Stomach (tissue), 9 donors: ENCODE results near the gene RABAC1. TPM values are rescaled to one million over a fixed set of nuclear protein-coding genes. Genes with fewer than 3 reads are reported as not detected.

ENCODE experiments used
- DNase-seq, 2 donors: peaks; one replicate each; pipeline versions ENCODE4 v3.0.0 to v3.0.0-alpha.2; 2013 to 2019
- H3K27ac ChIP-seq, 5 donors: fragments of 200-600 bp in 4 of 5; sonication (generic) in 4 of 5; one replicate each; pipeline ENCODE4 v1.5.1; 2013 to 2019; ENCODE audit warnings: mild to moderate bottlenecking in 1 of 5, moderate library complexity in 1 of 5
- H3K27me3 ChIP-seq, 3 donors: fragments of 200-600 bp; sonication (generic); one replicate each; pipeline ENCODE4 v1.5.1; 2017 to 2019; ENCODE audit warnings: mixed run types in 1 of 3
- H3K36me3 ChIP-seq, 4 donors: fragments of 200-600 bp; sonication (generic); 1 replicate in 3 of 4; 2 replicates in 1 of 4; pipeline ENCODE4 v1.5.1; 2016 to 2019
- H3K4me1 ChIP-seq, 4 donors: fragments of 200-600 bp; sonication (generic); one replicate each; pipeline ENCODE4 v1.5.1; 2016 to 2019
- H3K4me3 ChIP-seq, 4 donors: fragments of 200-600 bp; sonication (generic) in 3 of 4; one replicate each; pipeline ENCODE4 v1.5.1; 2016 to 2019; ENCODE audit warnings: mild to moderate bottlenecking in 1 of 4
- H3K9me3 ChIP-seq, 4 donors: fragments of 200-600 bp; sonication (generic); one replicate each; pipeline ENCODE4 v1.5.1; 2016 to 2019
- EP300 ChIP-seq: sonication (generic); formaldehyde crosslinking; IDR thresholded peaks from one replicate; pipeline ENCODE4 v1.6.1; 2017; ENCODE audit warnings: antibody characterized with exemption
- POLR2A ChIP-seq, 4 donors: fragments of 450-650 bp; IDR thresholded peaks; one replicate each; pipeline ENCODE4 v1.6.1; 2016; ENCODE audit warnings: antibody characterized with exemption in 4 of 4, control low read depth in 2 of 4, mild to moderate bottlenecking in 1 of 4, moderate library complexity in 1 of 4
- POLR2AphosphoS5 ChIP-seq, 3 donors: sonication (generic); formaldehyde crosslinking; IDR thresholded peaks; one replicate each; pipeline ENCODE4 v1.6.1; 2016; ENCODE audit warnings: antibody characterized with exemption in 3 of 3
- WGBS, 5 donors: extraction: QIAGEN DNeasy Blood & Tissue Kit in 3 of 5; methylation state at CpG; one replicate each; pipeline versions ENCODE4 v1.1.5 to v1.1.7; 2013 to 2018; 5-methylcytosine and 5-hydroxymethylcytosine counted together
- intact Hi-C: fragments of 100-400 bp; cut with DNase I; formaldehyde crosslinking; loops from one replicate; pipeline ENCODE4 v1.15.1; 2023; ENCODE audit warnings: low total_unique reads
- polyA plus RNA-seq, 3 donors: library from polyadenylated mRNA; stranded (reverse); fragments of 200-250 nt; gene quantifications; one replicate each; pipeline ENCODE4 v1.2.3, GENCODE V29; 2013
- total RNA-seq, 5 donors: library from RNA; depleted of rRNA; stranded (reverse); fragments of >200 nt; gene quantifications; one replicate each; pipeline versions ENCODE4 v1.1.0 to v1.2.3, GENCODE V29; 2014 to 2016
- TF ChIP-seq, protein P1 (sequence below), 7 experiments: fragments of 450-650 bp in 4 of 7; fragments of 200-600 bp in 3 of 7; sonication (generic) in 3 of 7; IDR thresholded peaks; one replicate each; pipeline ENCODE4 v1.5.1; 2016 to 2019; ENCODE audit warnings: antibody characterized with exemption in 7 of 7, control low read depth in 2 of 7, mild to moderate bottlenecking in 1 of 7
- donor health status: healthy with polysubstance abuse.
- donor health status: Bipolar disorder and iron deficiency.
- donor health status: healthy.

The RABAC1 gene
- total and polyA plus RNA-seq, 8 donors, result 44.6 to 499 (median 132) TPM

GRCh38 chr19:41936416-41936850, 22.7 kb downstream of the RABAC1 start:
- Histone ChIP-seq H3K4me1 (peaks cover 21 to 47% (median 28%) of the 10 kb centered on the region in 4 donors), H3K36me3 (no peaks in the 10 kb centered on the region), H3K27me3 (peaks cover 12 to 99% (median 45%) of the 10 kb centered on the region in 3 donors), H3K4me3 (no peak overlapping the region), H3K9me3 (no peaks in the 10 kb centered on the region), H3K27ac (no peak overlapping the region)
- TF ChIP-seq EP300 (no peak), POLR2A (IDR thresholded peaks at IDR 0.05) (no peak), POLR2AphosphoS5 (IDR thresholded peaks at IDR 0.05) (no peak)
- TF ChIP-seq, protein P1, sequence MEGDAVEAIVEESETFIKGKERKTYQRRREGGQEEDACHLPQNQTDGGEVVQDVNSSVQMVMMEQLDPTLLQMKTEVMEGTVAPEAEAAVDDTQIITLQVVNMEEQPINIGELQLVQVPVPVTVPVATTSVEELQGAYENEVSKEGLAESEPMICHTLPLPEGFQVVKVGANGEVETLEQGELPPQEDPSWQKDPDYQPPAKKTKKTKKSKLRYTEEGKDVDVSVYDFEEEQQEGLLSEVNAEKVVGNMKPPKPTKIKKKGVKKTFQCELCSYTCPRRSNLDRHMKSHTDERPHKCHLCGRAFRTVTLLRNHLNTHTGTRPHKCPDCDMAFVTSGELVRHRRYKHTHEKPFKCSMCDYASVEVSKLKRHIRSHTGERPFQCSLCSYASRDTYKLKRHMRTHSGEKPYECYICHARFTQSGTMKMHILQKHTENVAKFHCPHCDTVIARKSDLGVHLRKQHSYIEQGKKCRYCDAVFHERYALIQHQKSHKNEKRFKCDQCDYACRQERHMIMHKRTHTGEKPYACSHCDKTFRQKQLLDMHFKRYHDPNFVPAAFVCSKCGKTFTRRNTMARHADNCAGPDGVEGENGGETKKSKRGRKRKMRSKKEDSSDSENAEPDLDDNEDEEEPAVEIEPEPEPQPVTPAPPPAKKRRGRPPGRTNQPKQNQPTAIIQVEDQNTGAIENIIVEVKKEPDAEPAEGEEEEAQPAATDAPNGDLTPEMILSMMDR (IDR thresholded peaks at IDR 0.05), result no peak
- DNase-seq, result peak in 1 of 2 donors; percentile 11
- 46 to 69% (median 62%) methylated on average over 8 of the region's 8 CpGs for WGBS, 5 donors
- intact Hi-C loops, result loop anchor here (10.0 kb wide), 1 partner anchor 62 kb away; the partner anchor contains the start of gene CD79A

DNA sequence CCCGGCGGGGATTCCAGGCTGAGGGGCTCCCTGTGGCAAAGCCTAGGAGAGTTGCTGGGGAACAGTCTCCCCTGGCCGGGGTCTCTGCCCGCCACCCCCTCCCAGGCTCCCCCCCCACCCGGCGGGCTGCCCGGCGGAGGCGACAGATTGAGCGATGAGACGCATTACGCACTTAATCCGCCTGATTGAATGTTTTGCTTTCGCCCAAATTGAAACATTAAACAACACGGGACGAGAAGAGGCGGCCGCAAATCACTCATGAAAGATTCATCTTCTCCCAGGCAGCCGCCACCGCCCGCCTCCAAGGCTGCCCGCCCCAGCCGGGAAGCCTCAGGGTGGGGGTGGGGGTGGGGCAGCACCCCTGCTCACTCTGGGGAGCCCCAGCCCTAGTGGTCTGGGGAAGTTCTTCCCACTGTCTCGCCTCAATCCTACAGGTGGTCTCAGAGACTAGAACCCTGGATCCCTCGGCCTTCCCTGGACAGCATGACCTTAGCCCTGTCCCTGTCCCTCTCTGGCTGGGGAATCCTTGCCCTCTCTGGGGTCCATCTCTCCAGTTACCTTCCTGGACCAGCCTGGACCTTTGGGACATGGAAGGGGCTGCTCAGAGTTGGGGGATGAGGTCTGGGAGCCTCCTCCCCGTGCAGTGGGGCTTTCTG, 23.2 kb downstream of the RABAC1 start:
- intact Hi-C loops, result loop anchor here (10.0 kb wide), 1 partner anchor 61 kb away; the partner anchor contains the start of gene CD79A
- H3K27ac ChIP-seq, result no peak overlapping the region
- no peak overlapping the region for H3K4me3 ChIP-seq
- DNase-seq, result peak in 1 of 2 donors; percentile 19
- H3K9me3 ChIP-seq, result no peaks in the 10 kb centered on the region
- TF ChIP-seq EP300, result no peak
- TF ChIP-seq, protein P1 (IDR thresholded peaks at IDR 0.05), result no peak
- no peak for TF ChIP-seq POLR2A (IDR thresholded peaks at IDR 0.05)
- H3K36me3 ChIP-seq, result no peaks in the 10 kb centered on the region
- H3K4me1 ChIP-seq, result peaks cover 17 to 42% (median 25%) of the 10 kb centered on the region in 4 donors
- WGBS, 5 donors, result 22 to 37% (median 24%) methylated on average over 12 to 26 of the region's 26 CpGs
- peaks cover 12 to 99% (median 45%) of the 10 kb centered on the region in 3 donors for H3K27me3 ChIP-seq

- peaks cover 8 to 99% (median 45%) of the 10 kb centered on the region in 3 donors for H3K27me3 ChIP-seq
- no peak overlapping the region for H3K27ac ChIP-seq
- 23 to 29% (median 26%) methylated on average over 7 of the region's 7 CpGs for WGBS, 5 donors
- peaks cover 7 to 33% (median 15%) of the 10 kb centered on the region in 4 donors for H3K4me1 ChIP-seq
- DNase-seq, result peak; percentile 77 to 89
- H3K4me3 ChIP-seq, result no peak overlapping the region
- intact Hi-C loops, result loop anchor here (10.0 kb wide), 1 partner anchor 60 kb away; the partner anchor contains the start of gene CD79A
- no peak for TF ChIP-seq POLR2AphosphoS5 (IDR thresholded peaks at IDR 0.05)
- TF ChIP-seq, protein P1 (IDR thresholded peaks at IDR 0.05), result peak in 5 of 7 experiments; percentile 56 to 84 (median 81)
- no peak for TF ChIP-seq POLR2A (IDR thresholded peaks at IDR 0.05)
- TF ChIP-seq EP300, result no peak
- no peaks in the 10 kb centered on the region for H3K9me3 ChIP-seq
- H3K36me3 ChIP-seq, result no peaks in the 10 kb centered on the region
Observed at GRCh38 chr19:41934849-41935374, 24.2 kb downstream of the RABAC1 start.

DNA sequence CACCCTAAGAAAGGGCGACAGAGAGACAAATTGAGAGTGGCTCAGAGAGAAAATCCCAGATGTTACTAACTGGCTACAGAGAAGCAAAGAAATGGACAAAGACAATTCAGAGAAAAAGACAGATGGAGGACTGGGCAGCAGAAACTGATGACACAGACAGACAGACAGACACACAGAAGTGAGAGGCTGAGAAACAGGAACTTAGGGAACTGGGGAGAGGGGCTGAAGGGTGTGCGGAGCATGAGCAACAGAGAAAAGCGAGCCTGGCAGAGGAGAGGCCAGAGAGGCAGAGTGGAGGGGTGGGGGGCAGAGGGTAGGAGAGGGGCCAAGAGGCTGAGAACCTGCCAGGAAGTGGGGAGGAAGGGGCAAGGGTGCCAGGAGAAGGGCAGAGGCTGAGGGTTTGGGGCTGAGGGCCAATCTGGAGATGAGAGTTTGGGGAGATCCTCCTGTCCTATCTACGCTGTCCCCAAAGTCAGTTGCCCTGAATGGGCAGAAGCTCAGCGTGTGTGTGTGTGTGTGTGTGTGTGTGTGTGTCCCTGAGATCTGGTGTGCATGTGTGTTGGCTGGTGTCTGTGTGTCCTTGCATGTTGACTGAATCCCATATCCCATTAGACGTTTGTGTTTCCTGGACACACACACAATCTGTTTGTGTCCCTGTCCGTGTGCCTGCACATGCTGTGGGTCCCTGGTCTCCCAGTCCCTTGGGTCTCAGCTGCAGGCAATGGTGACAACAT, 25.3 kb downstream of the RABAC1 start:
- 73 to 77% (median 75%) methylated on average over 7 of the region's 7 CpGs for WGBS, 5 donors
- intact Hi-C loops, result loop anchor here (10.0 kb wide), 1 partner anchor 59 kb away; the partner anchor contains the start of gene CD79A

More for the DNA sequence above, 25.3 kb downstream of the RABAC1 start:
- Histone ChIP-seq H3K4me3 (no peak overlapping the region), H3K36me3 (no peaks in the 10 kb centered on the region), H3K27me3 (peaks cover 7 to 99% (median 51%) of the 10 kb centered on the region in 3 donors), H3K9me3 (no peaks in the 10 kb centered on the region), H3K27ac (no peak overlapping the region), H3K4me1 (peaks cover 13 to 38% (median 17%) of the 10 kb centered on the region in 4 donors)
- TF ChIP-seq, protein P1 (IDR thresholded peaks at IDR 0.05), result no peak
- no peak for TF ChIP-seq POLR2AphosphoS5 (IDR thresholded peaks at IDR 0.05)
- no peak for DNase-seq
